Heart right ventricle (tissue), 16 donors: ENCODE measurements around the gene DOK1. TPM values are rescaled to one million over a fixed set of nuclear protein-coding genes. Genes with fewer than 3 reads are reported as not detected.

ENCODE experiments used
- ATAC-seq, 8 donors: fragments of 200-7000 bp; cut with Tn5 transposase; one replicate each; pipeline ENCODE4 v1.9.1; 2020; ENCODE audit warnings: mild to moderate bottlenecking in 8 of 8, moderate library complexity in 8 of 8, moderate number of reproducible peaks in 1 of 8
- DNase-seq, 2 donors: peaks; one replicate each; pipeline ENCODE4 v3.0.0-alpha.2; 2020
- H3K27ac ChIP-seq, 10 donors: fragments of 200-600 bp; sonication (generic) in 2 of 10; one replicate each; pipeline versions ENCODE4 v1.5.0 to v1.8.0; 2020 to 2022; ENCODE audit warnings: mild to moderate bottlenecking in 3 of 10
- H3K27me3 ChIP-seq, 7 donors: fragments of 200-600 bp; one replicate each; pipeline ENCODE4 v1.8.0; 2021 to 2022; ENCODE audit warnings: mild to moderate bottlenecking in 2 of 7
- H3K36me3 ChIP-seq, 9 donors: fragments of 200-600 bp; sonication (generic) in 1 of 9; one replicate each; pipeline versions ENCODE4 v1.5.0 to v1.8.0; 2020 to 2022; ENCODE audit warnings: mild to moderate bottlenecking in 2 of 9
- H3K4me1 ChIP-seq, 9 donors: fragments of 200-600 bp; sonication (generic) in 1 of 9; one replicate each; pipeline versions ENCODE4 v1.5.0 to v1.8.0; 2020 to 2022; ENCODE audit warnings: mild to moderate bottlenecking in 4 of 9
- H3K4me3 ChIP-seq, 10 donors: fragments of 200-600 bp; sonication (generic) in 2 of 10; one replicate each; pipeline versions ENCODE4 v1.5.0 to v1.8.0; 2020 to 2022; ENCODE audit warnings: mild to moderate bottlenecking in 7 of 10, moderate library complexity in 2 of 10
- H3K9me3 ChIP-seq, 11 donors: fragments of 200-600 bp in 10 of 11; sonication (generic) in 2 of 11; one replicate each; pipeline versions ENCODE4 v1.5.0 to v1.8.0; 2013 to 2022; ENCODE audit warnings: mild to moderate bottlenecking in 2 of 11, control low read depth in 1 of 11, moderate library complexity in 1 of 11
- CTCF ChIP-seq, 9 donors: fragments of 200-600 bp; sonication (generic) in 2 of 9; IDR thresholded peaks; one replicate each; pipeline versions ENCODE4 v1.5.0 to v1.8.0; 2021 to 2022; ENCODE audit warnings: antibody characterized with exemption in 9 of 9, mild to moderate bottlenecking in 5 of 9, moderate library complexity in 1 of 9
- WGBS, 2 donors: extraction: QIAGEN DNeasy Blood & Tissue Kit; methylation state at CpG; one replicate each; pipeline ENCODE4 v1.1.7; 2013; ENCODE audit warnings: inconsistent platforms in 1 of 2; 5-methylcytosine and 5-hydroxymethylcytosine counted together
- intact Hi-C, 10 donors: fragments of 100-400 bp; cut with DNase I; formaldehyde crosslinking; loops; one replicate each; pipeline versions ENCODE4 v1.11.1 to v1.14.2; 2022
- polyA plus RNA-seq, 2 donors: library from polyadenylated mRNA; stranded (reverse); fragments of 200-250 nt; gene quantifications; one replicate each; pipeline ENCODE4 v1.2.3, GENCODE V29; 2013
- total RNA-seq, 10 donors: library from RNA; stranded (reverse); fragmentation: NEBNext Ultra II Directional in 3 of 10; extraction: Animal tissue kit (Norgen Biotek cat#: 25700) in 3 of 10; gene quantifications; one replicate each; pipeline versions ENCODE4 v1.2.1 to v1.2.4, GENCODE V29; 2021 to 2023
- donor health status: Arrhythmogenic right ventricular cardiomyopathy.
- donor health status: ischemic (EF 13 %, LVEDD 7.1; RV severe dilation, severe dysfunction).
- donor health status: healthy with polysubstance abuse.
- donor health status: DM: no; HTN: yes; CAD: no.
- donor health status: DM: no; HTN: no; CAD: no.
- donor health status: ischemic (EF 25% LVEDD 6.9; RV normal size, moderate dysfunction).
- donor health status: ischemic (EF 25% LVEDD 5.7; RV mildly dilated, moderate dysfunction).
- donor health status: healthy.
- donor health status: DM: yes; HTN: yes; CAD: no.
- donor health status: Ischemic cardiomyopathy.
- donor health status: ischemic (EF 35%, LVEDD 5.7; RV mildly dilated, moderate dysfunction).
- donor health status: nonischemic (EF 11% LVEDD 7.7; RV severe dilation, severe dysfunction).
- donor health status: DM: yes; HTN: yes; CAD: no.
- donor health status: PGD.
- donor health status: ischemic (EF 29% LVEDD 5.4; RV normal size, mild dysfunction).
- donor health status: nonischemic (EF 23%, LVEDD 6.1; RV moderate dilation, normal function).

The DOK1 gene
- total and polyA plus RNA-seq, 12 donors: 1.9 to 7.7 (median 3.5) TPM

GRCh38 chr2:74507926-74508520 lies 46.5 kb upstream of the DOK1 start:
- intact Hi-C loops: loop anchor here in 3 of 10 donors (1.0 to 2.0 kb wide), 4 partner anchors 21 to 50 kb away; partner anchors contain the start of genes AUP1 (in 2 of the 3), HTRA2 (in 2 of the 3), TTC31 (in 2 of the 3) and CCDC142 (in 1 of the 3)
- peak in 5 of 8 donors; percentile 0 to 39 (median 12) for ATAC-seq
- peak overlapping the region; percentile 64 to 83 (median 70) for H3K4me3 ChIP-seq
- TF ChIP-seq CTCF (IDR thresholded peaks at IDR 0.05): no peak
- 8 to 15% methylated on average over 38 of the region's 38 CpGs for WGBS, 2 donors
- DNase-seq: peak in 1 of 2 donors; percentile 30
- H3K36me3 ChIP-seq: peaks cover 0 to 20% (median 3%) of the 10 kb centered on the region in 9 donors
- H3K27me3 ChIP-seq: peaks cover 5 to 56% (median 43%) of the 10 kb centered on the region in 7 donors
- peak overlapping the region; percentile 95 to 99 (median 96) for H3K27ac ChIP-seq
- H3K9me3 ChIP-seq: no peaks in the 10 kb centered on the region
- peaks cover 8 to 48% (median 41%) of the 10 kb centered on the region in 9 donors for H3K4me1 ChIP-seq

- Histone ChIP-seq H3K9me3 (no peaks in the 10 kb centered on the region), H3K4me3 (no peak overlapping the region), H3K4me1 (peaks cover 13 to 45% (median 36%) of the 10 kb centered on the region in 9 donors), H3K27me3 (peaks cover 28 to 69% (median 62%) of the 10 kb centered on the region in 7 donors), H3K36me3 (peaks cover 0 to 11% (median 3%) of the 10 kb centered on the region in 9 donors), H3K27ac (no peak overlapping the region)
- no peak for ATAC-seq
- 78 to 80% methylated on average over 4 of the region's 4 CpGs for whole genome bisulfite sequencing, 2 donors
- DNase-seq: no peak
- TF ChIP-seq CTCF (IDR thresholded peaks at IDR 0.05): no peak
- intact Hi-C loops: no loop called here
These were observed 44.2 kb upstream of the DOK1 start for GRCh38 chr2:74510272-74510671.

GRCh38 chr2:74511104-74511989 lies 43.2 kb upstream of the DOK1 start:
- ATAC-seq: no peak
- H3K4me1 ChIP-seq: peaks cover 9 to 44% (median 36%) of the 10 kb centered on the region in 9 donors
- H3K4me3 ChIP-seq: no peak overlapping the region
- DNase-seq: no peak
- H3K27ac ChIP-seq: no peak overlapping the region
- intact Hi-C loops: no loop called here
- no peaks in the 10 kb centered on the region for H3K9me3 ChIP-seq
- TF ChIP-seq CTCF (IDR thresholded peaks at IDR 0.05): no peak
- 35 to 38% methylated on average over 11 of the region's 11 CpGs for WGBS, 2 donors
- H3K27me3 ChIP-seq: peaks cover 38 to 80% (median 68%) of the 10 kb centered on the region in 7 donors
- H3K36me3 ChIP-seq: peaks cover 0 to under 1% (median 0%) of the 10 kb centered on the region in 9 donors
